SKM-1 treated with dmso at 0.1 percent for 144 hours (cell line): ENCODE measurements around the gene FAAP20.

Experiments
- DNase-seq: peaks from one replicate; lab custom pipeline; 2025; ENCODE audit not compliant: unreplicated experiment; lab: John Stamatoyannopoulos, UW

Gene FAAP20

GRCh38 chr1:2230781-2231531 is 36.4 kb upstream of the FAAP20 start:
- DNase-seq = no peak

- no peak for DNase-seq
These were observed 35.5 kb upstream of the FAAP20 start for GRCh38 chr1:2229911-2230731.

- DNase-seq = no peak
These were observed 34.7 kb upstream of the FAAP20 start for GRCh38 chr1:2229037-2229864.

- DNase-seq = no peak
These were observed 34.1 kb upstream of the FAAP20 start for GRCh38 chr1:2228694-2229036.

- DNase-seq = no peak
These were observed 33.6 kb upstream of the FAAP20 start, which contains the start of gene SKI for GRCh38 chr1:2228157-2228594. TSS of gene SKI (plus strand) at chr1:2228319. CDS start at chr1:2228767, 448 bp downstream.

- peak; percentile 91 for DNase-seq
These were observed 33.0 kb upstream of the FAAP20 start for GRCh38 chr1:2227346-2228156.

GRCh38 chr1:2226525-2227345 is 32.2 kb upstream of the FAAP20 start:
- DNase-seq = no peak

GRCh38 chr1:2224631-2225428 is 30.3 kb upstream of the FAAP20 start:
- no peak for DNase-seq

GRCh38 chr1:2224170-2224584 is 29.6 kb upstream of the FAAP20 start:
- no peak for DNase-seq

- no peak for DNase-seq
These were observed 26.7 kb upstream of the FAAP20 start for GRCh38 chr1:2221271-2221670.

- DNase-seq = no peak
These were observed 22.1 kb upstream of the FAAP20 start for GRCh38 chr1:2216767-2217058.

- no peak for DNase-seq
These were observed 21.6 kb upstream of the FAAP20 start for GRCh38 chr1:2215909-2216766.

GRCh38 chr1:2215329-2215728 is 20.8 kb upstream of the FAAP20 start:
- DNase-seq = no peak

- DNase-seq = no peak
These were observed 20.1 kb upstream of the FAAP20 start for GRCh38 chr1:2214541-2215241.

- no peak for DNase-seq
These were observed 19.3 kb upstream of the FAAP20 start for GRCh38 chr1:2213576-2214505.
